SK-N-SH treated with all-trans-retinoic acid at 6 μM for 48 hours (cell line): Measurements from ENCODE around the gene ZNF32.
A peak's percentile ranks its signal among the peaks of the same experiment; 100 is the strongest.

Source experiments
- ATAC-seq: fragments of 200-7000 bp; cut with Tn5 transposase; 3 replicates; pipeline ENCODE4 v1.9.1; 2020; ENCODE audit warnings: mild to moderate bottlenecking, moderate library complexity
- ARNTL ChIP-seq: fragments of 450-650 bp; formaldehyde crosslinking; IDR thresholded peaks from 2 replicates; pipeline ENCODE4 v1.5.0; 2020; ENCODE audit warnings: low read depth, mild to moderate bottlenecking, moderate library complexity, borderline replicate concordance
- BACH2 ChIP-seq: fragments of 250-450 bp; sonication (Bioruptor Pico); IDR thresholded peaks from 2 replicates; pipeline ENCODE4 v1.9.0; 2021; ENCODE audit warnings: mild to moderate bottlenecking, borderline replicate concordance
- CREB5 ChIP-seq: fragments of 250-450 bp; sonication (Bioruptor Pico); IDR thresholded peaks from 2 replicates; pipeline ENCODE4 v1.5.1; 2020; ENCODE audit warnings: low read depth, mild to moderate bottlenecking, moderate library complexity
- CSDC2 ChIP-seq: fragments of 250-450 bp; sonication (Bioruptor Pico); IDR thresholded peaks from 2 replicates; pipeline ENCODE4 v1.5.0; 2020; ENCODE audit warnings: mild to moderate bottlenecking, moderate library complexity
- CSRNP3 ChIP-seq: fragments of 250-450 bp; sonication (Bioruptor Pico); IDR thresholded peaks from 2 replicates; pipeline ENCODE4 v1.5.1; 2021; ENCODE audit warnings: mild to moderate bottlenecking, moderate library complexity
- ESRRG ChIP-seq: fragments of 250-450 bp; sonication (Bioruptor Pico); IDR thresholded peaks from 2 replicates; pipeline ENCODE4 v1.6.1; 2021; ENCODE audit warnings: mild to moderate bottlenecking
- GLIS3 ChIP-seq: fragments of 250-450 bp; sonication (Bioruptor Pico); IDR thresholded peaks from 2 replicates; pipeline ENCODE4 v1.5.0; 2020; ENCODE audit warnings: mild to moderate bottlenecking, moderate library complexity
- ISL1 ChIP-seq: fragments of 250-450 bp; sonication (Bioruptor Pico); IDR thresholded peaks from 2 replicates; pipeline ENCODE4 v2.1.2; 2022; ENCODE audit warnings: mild to moderate bottlenecking, moderate library complexity
- OSR1 ChIP-seq: fragments of 250-450 bp; sonication (Bioruptor Pico); IDR thresholded peaks from 2 replicates; pipeline ENCODE4 v1.8.0; 2022; ENCODE audit warnings: moderate library complexity, mild to moderate bottlenecking, inconsistent platforms
- POU6F1 ChIP-seq: fragments of 250-450 bp; sonication (Bioruptor Pico); IDR thresholded peaks from 2 replicates; pipeline ENCODE4 v1.8.0; 2021; ENCODE audit warnings: low read depth, mild to moderate bottlenecking, moderate library complexity, borderline replicate concordance
- PPARA ChIP-seq: fragments of 250-450 bp; sonication (Bioruptor Pico); IDR thresholded peaks from 2 replicates; pipeline ENCODE4 v1.5.0; 2020; ENCODE audit warnings: mild to moderate bottlenecking, borderline replicate concordance
- RARB ChIP-seq: fragments of 250-450 bp; sonication (Bioruptor Pico); IDR thresholded peaks from 2 replicates; pipeline ENCODE4 v1.8.0; 2021; ENCODE audit warnings: mild to moderate bottlenecking, moderate library complexity
- SNAI2 ChIP-seq: fragments of 250-450 bp; sonication (Bioruptor Pico); IDR thresholded peaks from 2 replicates; pipeline ENCODE4 v1.5.0; 2020; ENCODE audit warnings: mild to moderate bottlenecking, moderate library complexity
- TCF4 ChIP-seq: fragments of 250-450 bp; sonication (Bioruptor Pico); IDR thresholded peaks from 2 replicates; pipeline ENCODE4 v1.8.0; 2021; ENCODE audit warnings: mild to moderate bottlenecking, moderate library complexity, borderline replicate concordance
- TOX ChIP-seq: fragments of 250-450 bp; sonication (Bioruptor Pico); IDR thresholded peaks from 2 replicates; pipeline ENCODE4 v1.8.0; 2021; ENCODE audit warnings: mild to moderate bottlenecking, moderate library complexity, borderline replicate concordance
- TSHZ2 ChIP-seq: fragments of 250-450 bp; sonication (Bioruptor Pico); IDR thresholded peaks from 2 replicates; pipeline ENCODE4 v1.5.0; 2020; ENCODE audit warnings: mild to moderate bottlenecking, moderate library complexity
- ZC3H10 ChIP-seq: fragments of 250-450 bp; sonication (Bioruptor Pico); IDR thresholded peaks from 2 replicates; pipeline ENCODE4 v1.5.1; 2021; ENCODE audit warnings: mild to moderate bottlenecking, moderate library complexity
- ZFP3 ChIP-seq: fragments of 250-450 bp; sonication (Bioruptor Pico); IDR thresholded peaks from 2 replicates; pipeline ENCODE4 v1.5.0; 2020; ENCODE audit warnings: mild to moderate bottlenecking, moderate library complexity
- ZNF565 ChIP-seq: fragments of 450-650 bp; formaldehyde crosslinking; conservative IDR thresholded peaks from 2 replicates; pipeline ENCODE4 v1.5.0; 2020; ENCODE audit warnings: low read depth, mild to moderate bottlenecking, moderate library complexity
- ZNF70 ChIP-seq: fragments of 450-650 bp; formaldehyde crosslinking; IDR thresholded peaks from 2 replicates; pipeline ENCODE4 v1.5.0; 2020; ENCODE audit warnings: mild to moderate bottlenecking, moderate library complexity
- ZNF8 ChIP-seq: fragments of 450-650 bp; formaldehyde crosslinking; IDR thresholded peaks from 2 replicates; pipeline ENCODE4 v1.5.0; 2020; ENCODE audit warnings: mild to moderate bottlenecking, moderate library complexity
- TF ChIP-seq, protein P1 (sequence below): fragments of 250-450 bp; sonication (Bioruptor Pico); IDR thresholded peaks from 2 replicates; pipeline ENCODE4 v1.8.0; 2020; ENCODE audit warnings: mild to moderate bottlenecking, moderate library complexity, borderline replicate concordance

Gene ZNF32

DNA sequence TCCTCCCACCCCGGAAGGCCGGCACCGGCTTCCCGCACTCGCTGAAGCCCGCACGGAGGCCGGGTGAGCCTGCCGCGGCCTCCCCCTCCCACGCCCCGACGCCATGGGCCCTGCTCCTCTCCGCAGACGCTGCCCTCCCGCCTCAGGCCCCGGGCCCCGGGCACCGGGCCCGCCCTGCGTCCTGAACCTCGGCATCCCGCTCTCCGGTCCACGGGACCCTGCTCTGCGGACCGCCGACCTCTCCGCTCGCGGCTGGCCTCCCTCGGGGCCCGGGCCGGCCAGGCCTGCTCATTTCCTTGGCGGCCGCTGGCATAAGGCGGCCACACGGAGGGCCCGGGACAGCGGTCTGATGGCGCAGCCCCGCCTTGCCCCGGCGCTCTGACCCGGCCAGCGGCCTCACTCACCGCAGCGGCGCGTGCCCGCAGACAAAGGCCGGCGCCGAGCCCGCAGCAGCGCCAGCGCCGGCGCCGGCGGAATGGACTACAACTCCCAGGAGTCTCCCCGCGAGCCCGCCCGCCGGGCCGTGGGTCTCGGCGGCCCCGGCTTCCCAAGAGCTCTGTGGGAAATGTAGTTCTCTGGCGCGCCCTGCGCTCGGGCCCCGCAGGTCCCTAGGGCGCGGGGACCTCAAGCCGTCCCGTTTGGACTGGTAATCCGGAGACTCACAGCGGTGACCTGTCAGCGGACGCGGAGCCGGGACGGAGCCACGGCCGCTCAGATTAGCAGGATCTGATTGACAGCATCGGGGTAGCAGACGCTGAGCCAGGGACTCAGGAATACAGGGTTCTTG is at the start of gene ZNF32:
ZNF32 (minus strand) TSS at position 484 of the 787 bp plus-strand sequence. CDS start 2,748 bp downstream, outside the sequence.
- ATAC-seq, result peak; percentile 100
- 0 out of 2 replicates have a peak, but pooled peaks have one; percentile 5 for TF ChIP-seq ZNF70 (CRISPR knock-in tag)
- TF ChIP-seq ESRRG (CRISPR knock-in tag), result no peak

DNA sequence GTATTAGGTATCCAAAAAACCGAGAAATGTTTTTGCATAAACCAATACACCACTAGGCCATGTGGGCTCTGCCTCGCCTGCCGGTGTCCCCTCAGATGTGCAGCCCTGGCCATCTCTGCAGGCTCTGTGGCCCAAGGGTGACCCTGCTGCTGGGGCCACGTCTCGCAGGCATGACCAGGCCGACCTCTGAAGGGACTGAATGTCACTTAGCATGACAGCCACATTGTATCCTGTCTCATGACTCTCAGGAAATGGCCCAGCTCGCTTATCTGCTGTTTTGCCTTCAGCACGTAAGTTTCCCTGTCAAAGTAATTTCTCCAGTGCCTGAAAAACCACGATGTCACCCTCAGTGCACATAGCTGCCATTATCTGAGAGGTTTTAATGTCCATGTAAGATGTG is 49.5 kb upstream of the ZNF32 start:
- TF ChIP-seq, protein P1, sequence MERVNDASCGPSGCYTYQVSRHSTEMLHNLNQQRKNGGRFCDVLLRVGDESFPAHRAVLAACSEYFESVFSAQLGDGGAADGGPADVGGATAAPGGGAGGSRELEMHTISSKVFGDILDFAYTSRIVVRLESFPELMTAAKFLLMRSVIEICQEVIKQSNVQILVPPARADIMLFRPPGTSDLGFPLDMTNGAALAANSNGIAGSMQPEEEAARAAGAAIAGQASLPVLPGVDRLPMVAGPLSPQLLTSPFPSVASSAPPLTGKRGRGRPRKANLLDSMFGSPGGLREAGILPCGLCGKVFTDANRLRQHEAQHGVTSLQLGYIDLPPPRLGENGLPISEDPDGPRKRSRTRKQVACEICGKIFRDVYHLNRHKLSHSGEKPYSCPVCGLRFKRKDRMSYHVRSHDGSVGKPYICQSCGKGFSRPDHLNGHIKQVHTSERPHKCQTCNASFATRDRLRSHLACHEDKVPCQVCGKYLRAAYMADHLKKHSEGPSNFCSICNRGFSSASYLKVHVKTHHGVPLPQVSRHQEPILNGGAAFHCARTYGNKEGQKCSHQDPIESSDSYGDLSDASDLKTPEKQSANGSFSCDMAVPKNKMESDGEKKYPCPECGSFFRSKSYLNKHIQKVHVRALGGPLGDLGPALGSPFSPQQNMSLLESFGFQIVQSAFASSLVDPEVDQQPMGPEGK (CRISPR knock-in tag), result no peak
- TF ChIP-seq TSHZ2 (CRISPR knock-in tag) (no peak), POU6F1 (CRISPR knock-in tag) (no peak), GLIS3 (no peak), ZNF565 (CRISPR knock-in tag) (no peak), CSDC2 (CRISPR knock-in tag) (no peak), ARNTL (no peak), RARB (CRISPR knock-in tag) (no peak), ESRRG (CRISPR knock-in tag) (no peak), PPARA (CRISPR knock-in tag) (no peak), CSRNP3 (CRISPR knock-in tag) (no peak), OSR1 (CRISPR knock-in tag) (no peak), ZC3H10 (no peak), TOX (CRISPR knock-in tag) (no peak), ZNF8 (CRISPR knock-in tag) (no peak), TCF4 (CRISPR knock-in tag) (no peak), ZNF70 (CRISPR knock-in tag) (no peak), BACH2 (no peak)
- ATAC-seq, result no peak

DNA sequence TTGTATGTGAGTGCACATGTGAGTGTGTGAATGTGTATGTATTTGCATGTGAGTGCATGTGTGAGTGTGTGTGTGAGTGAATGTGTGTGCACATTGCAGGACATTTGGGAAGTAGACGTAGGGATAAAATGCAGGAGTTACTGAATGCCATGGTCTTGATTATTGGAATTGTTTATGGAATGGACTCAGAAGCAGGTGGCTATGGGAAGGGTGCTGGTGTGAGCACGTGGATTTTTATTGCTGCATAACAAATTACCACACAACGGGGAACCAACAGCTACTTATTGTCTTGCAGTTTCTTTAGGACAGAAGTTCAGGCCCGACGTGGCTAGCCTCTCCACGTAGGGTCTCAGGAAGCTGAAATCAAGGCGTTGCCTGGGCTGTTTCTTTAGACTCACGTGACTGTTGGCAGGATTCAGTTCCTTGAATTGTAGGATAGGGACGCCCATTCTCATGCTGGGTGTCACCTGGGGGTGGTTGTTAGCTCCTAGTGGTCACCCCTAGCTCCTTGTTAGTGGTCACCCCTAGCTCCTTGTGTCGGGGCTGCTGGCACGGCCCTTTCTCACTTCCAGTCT is 48.3 kb upstream of the ZNF32 start:
- no peak for ATAC-seq
- TF ChIP-seq CREB5 (CRISPR knock-in tag), result no peak
- no peak for TF ChIP-seq ZNF565 (CRISPR knock-in tag)
- no peak for TF ChIP-seq TOX (CRISPR knock-in tag)
- no peak for TF ChIP-seq ZNF8 (CRISPR knock-in tag)
- TF ChIP-seq POU6F1 (CRISPR knock-in tag), result no peak
- no peak for TF ChIP-seq ZNF70 (CRISPR knock-in tag)
- no peak for TF ChIP-seq ZC3H10
- TF ChIP-seq BACH2, result no peak
- TF ChIP-seq PPARA (CRISPR knock-in tag), result no peak
- TF ChIP-seq ZFP3 (CRISPR knock-in tag), result no peak
- TF ChIP-seq ISL1 (CRISPR knock-in tag), result no peak
- no peak for TF ChIP-seq SNAI2
- TF ChIP-seq ARNTL, result no peak
- no peak for TF ChIP-seq TCF4 (CRISPR knock-in tag)
- no peak for TF ChIP-seq CSDC2 (CRISPR knock-in tag)
- no peak for TF ChIP-seq TSHZ2 (CRISPR knock-in tag)
